Dendritic cell treated with granulocyte-macrophage colony-stimulating factor and Interleukin-4, amounts not matched to agents 40 ng/mL and 50 ng/mL, for 4 days (primary cell): ENCODE measurements around the gene GALNT7.
A peak's percentile ranks its signal among the peaks of the same experiment; 100 is the strongest.
"Not testable (repeated sequence)": the region's sequence is repeated elsewhere in the genome, so short reads cannot be mapped to it uniquely, and the experiment has no call there.

ENCODE experiments used
- H3K27ac Mint-ChIP-seq: one replicate; pipeline ENCODE4 v1.8.0; 2022; ENCODE audit warnings: mild to moderate bottlenecking, mixed read lengths
- H3K27me3 Mint-ChIP-seq: one replicate; pipeline ENCODE4 v1.8.0; 2022; ENCODE audit warnings: mild to moderate bottlenecking, mixed read lengths
- H3K36me3 Mint-ChIP-seq: one replicate; pipeline ENCODE4 v1.8.0; 2022; ENCODE audit warnings: low read depth, mixed read lengths
- H3K4me1 Mint-ChIP-seq: one replicate; pipeline ENCODE4 v1.8.0; 2022; ENCODE audit warnings: low read depth, mixed read lengths
- H3K4me3 Mint-ChIP-seq: one replicate; pipeline ENCODE4 v1.8.0; 2022; ENCODE audit warnings: mild to moderate bottlenecking, moderate library complexity, mixed read lengths
- H3K9me3 Mint-ChIP-seq: one replicate; pipeline ENCODE4 v1.8.0; 2022; ENCODE audit warnings: mixed read lengths
- intact Hi-C: fragments of 100-400 bp; cut with micrococcal nuclease; formaldehyde crosslinking; loops from one replicate; pipeline ENCODE4 v1.15.0; 2022

GALNT7 gene

GRCh38 chr4:173171987-173172386 lies 3.4 kb downstream of the GALNT7 start:
- Mint-ChIP-seq H3K27me3 (no peaks in the 10 kb centered on the region), H3K4me1 (peaks cover 66% of the 10 kb centered on the region), H3K36me3 (peaks cover 11% of the 10 kb centered on the region), H3K9me3 (no peaks in the 10 kb centered on the region), H3K27ac (peak overlapping the region; percentile 17), H3K4me3 (no peak overlapping the region)
- intact Hi-C loops: loop anchor here (2.0 to 5.0 kb wide), 2 partner anchors 145 to 199 kb away; partner anchors contain the start of gene SAP30

- intact Hi-C loops: loop anchor here (5.0 kb wide), 1 partner anchor 147 kb away; no protein-coding TSS in a partner anchor
- peaks cover 63% of the 10 kb centered on the region for H3K4me1 Mint-ChIP-seq
- peak overlapping the region; percentile 43 for H3K27ac Mint-ChIP-seq
- no peaks in the 10 kb centered on the region for H3K36me3 Mint-ChIP-seq
- H3K9me3 Mint-ChIP-seq: no peaks in the 10 kb centered on the region
- H3K27me3 Mint-ChIP-seq: no peaks in the 10 kb centered on the region
- H3K4me3 Mint-ChIP-seq: no peak overlapping the region
Observed at GRCh38 chr4:173174184-173174583, 5.6 kb downstream of the GALNT7 start.

- no peaks in the 10 kb centered on the region for H3K36me3 Mint-ChIP-seq
- H3K9me3 Mint-ChIP-seq: no peaks in the 10 kb centered on the region
- intact Hi-C loops: loop anchor here (5.0 kb wide), 1 partner anchor 147 kb away; no protein-coding TSS in a partner anchor
Observed at GRCh38 chr4:173174594-173175012, 6.0 kb downstream of the GALNT7 start.

GRCh38 chr4:173176010-173176409 lies 7.4 kb downstream of the GALNT7 start:
- intact Hi-C loops: no loop called here
- H3K36me3 Mint-ChIP-seq: no peaks in the 10 kb centered on the region
- H3K4me1 Mint-ChIP-seq: peaks cover 54% of the 10 kb centered on the region
- H3K9me3 Mint-ChIP-seq: no peaks in the 10 kb centered on the region
- no peaks in the 10 kb centered on the region for H3K27me3 Mint-ChIP-seq
- H3K4me3 Mint-ChIP-seq: no peak overlapping the region
- H3K27ac Mint-ChIP-seq: no peak overlapping the region

More at GRCh38 chr4:173174594-173175012, 6.0 kb downstream of the GALNT7 start:
- peaks cover 63% of the 10 kb centered on the region for H3K4me1 Mint-ChIP-seq
- H3K27ac Mint-ChIP-seq: peak overlapping the region; percentile 43
- H3K4me3 Mint-ChIP-seq: no peak overlapping the region
- H3K27me3 Mint-ChIP-seq: no peaks in the 10 kb centered on the region

- intact Hi-C loops: no loop called here
- Mint-ChIP-seq H3K4me3 (no peak overlapping the region), H3K27ac (no peak overlapping the region), H3K36me3 (no peaks in the 10 kb centered on the region), H3K4me1 (peaks cover 42% of the 10 kb centered on the region), H3K9me3 (no peaks in the 10 kb centered on the region), H3K27me3 (no peaks in the 10 kb centered on the region)
Observed at GRCh38 chr4:173177232-173177631, 8.6 kb downstream of the GALNT7 start.

GRCh38 chr4:173178144-173178543 lies 9.5 kb downstream of the GALNT7 start:
- Mint-ChIP-seq H3K27me3 (no peaks in the 10 kb centered on the region), H3K36me3 (no peaks in the 10 kb centered on the region), H3K4me3 (no peak overlapping the region), H3K9me3 (no peaks in the 10 kb centered on the region), H3K27ac (no peak overlapping the region), H3K4me1 (peaks cover 33% of the 10 kb centered on the region)
- intact Hi-C loops: no loop called here

GRCh38 chr4:173181848-173182247 lies 13.2 kb downstream of the GALNT7 start:
- no peaks in the 10 kb centered on the region for H3K9me3 Mint-ChIP-seq
- H3K4me1 Mint-ChIP-seq: peaks cover 25% of the 10 kb centered on the region
- intact Hi-C loops: no loop called here
- H3K27ac Mint-ChIP-seq: no peak overlapping the region
- peaks cover 7% of the 10 kb centered on the region for H3K36me3 Mint-ChIP-seq
- no peak overlapping the region for H3K4me3 Mint-ChIP-seq
- no peaks in the 10 kb centered on the region for H3K27me3 Mint-ChIP-seq

- H3K4me3 Mint-ChIP-seq: no peak overlapping the region
- no peak overlapping the region for H3K27ac Mint-ChIP-seq
- intact Hi-C loops: no loop called here
- H3K9me3 Mint-ChIP-seq: no peaks in the 10 kb centered on the region
- peaks cover 7% of the 10 kb centered on the region for H3K36me3 Mint-ChIP-seq
- no peaks in the 10 kb centered on the region for H3K27me3 Mint-ChIP-seq
- H3K4me1 Mint-ChIP-seq: peaks cover 20% of the 10 kb centered on the region
Observed at GRCh38 chr4:173182403-173182802, 13.8 kb downstream of the GALNT7 start.

- H3K9me3 Mint-ChIP-seq, H3K4me3 Mint-ChIP-seq, H3K27ac Mint-ChIP-seq, H3K27me3 Mint-ChIP-seq, H3K36me3 Mint-ChIP-seq, intact Hi-C loops: not testable (repeated sequence)
- peaks cover 19% of the 10 kb centered on the region for H3K4me1 Mint-ChIP-seq
Observed at GRCh38 chr4:173183659-173184247, 15.1 kb downstream of the GALNT7 start.

- peak overlapping the region; percentile 30 for H3K4me3 Mint-ChIP-seq
- peak overlapping the region; percentile 37 for H3K27ac Mint-ChIP-seq
- H3K36me3 Mint-ChIP-seq: peaks cover 7% of the 10 kb centered on the region
- peaks cover 26% of the 10 kb centered on the region for H3K4me1 Mint-ChIP-seq
- no peaks in the 10 kb centered on the region for H3K27me3 Mint-ChIP-seq
- intact Hi-C loops: no loop called here
- no peaks in the 10 kb centered on the region for H3K9me3 Mint-ChIP-seq
Observed at GRCh38 chr4:173185847-173186510, 17.4 kb downstream of the GALNT7 start.

GRCh38 chr4:173187732-173188131 lies 19.1 kb downstream of the GALNT7 start:
- H3K4me1 Mint-ChIP-seq: peaks cover 41% of the 10 kb centered on the region
- no peak overlapping the region for H3K4me3 Mint-ChIP-seq
- no peaks in the 10 kb centered on the region for H3K27me3 Mint-ChIP-seq
- no peak overlapping the region for H3K27ac Mint-ChIP-seq
- no peaks in the 10 kb centered on the region for H3K9me3 Mint-ChIP-seq
- peaks cover 7% of the 10 kb centered on the region for H3K36me3 Mint-ChIP-seq
- intact Hi-C loops: no loop called here

- H3K27ac Mint-ChIP-seq: no peak overlapping the region
- H3K9me3 Mint-ChIP-seq: no peaks in the 10 kb centered on the region
- H3K27me3 Mint-ChIP-seq: no peaks in the 10 kb centered on the region
- intact Hi-C loops: no loop called here
- H3K4me3 Mint-ChIP-seq: no peak overlapping the region
- peaks cover 43% of the 10 kb centered on the region for H3K4me1 Mint-ChIP-seq
- H3K36me3 Mint-ChIP-seq: peaks cover 6% of the 10 kb centered on the region
Observed at GRCh38 chr4:173188648-173189047, 20.0 kb downstream of the GALNT7 start.

- Mint-ChIP-seq H3K9me3 (no peaks in the 10 kb centered on the region), H3K27ac (no peak overlapping the region), H3K36me3 (peaks cover under 1% of the 10 kb centered on the region), H3K4me1 (peaks cover 43% of the 10 kb centered on the region), H3K27me3 (no peaks in the 10 kb centered on the region), H3K4me3 (no peak overlapping the region)
- intact Hi-C loops: no loop called here
Observed at GRCh38 chr4:173189117-173189693, 20.6 kb downstream of the GALNT7 start.

GRCh38 chr4:173191623-173192041 lies 23.0 kb downstream of the GALNT7 start:
- intact Hi-C loops: no loop called here
- no peaks in the 10 kb centered on the region for H3K27me3 Mint-ChIP-seq
- H3K4me3 Mint-ChIP-seq: no peak overlapping the region
- H3K9me3 Mint-ChIP-seq: no peaks in the 10 kb centered on the region
- peaks cover 34% of the 10 kb centered on the region for H3K4me1 Mint-ChIP-seq
- H3K27ac Mint-ChIP-seq: no peak overlapping the region
- H3K36me3 Mint-ChIP-seq: no peaks in the 10 kb centered on the region
